Stimulated activated CD8-positive, alpha-beta memory T cell treated with anti-CD3 and anti-CD28 coated beads, Interleukin-2, amount 100 ng/mL, for 1 hour (primary cell): ENCODE data around the gene SAMD4A.
A peak's percentile ranks its signal among the peaks of the same experiment; 100 is the strongest.

Experiments used
- DNase-seq, 2 donors: peaks; one replicate each; pipeline ENCODE4 v3.0.0-alpha.2; 2020; ENCODE audit warnings: low read depth in 2 of 2

SAMD4A gene

GRCh38 chr14:54760866-54761575 lies 194.1 kb downstream of the SAMD4A start:
- DNase-seq, result no peak

DNA sequence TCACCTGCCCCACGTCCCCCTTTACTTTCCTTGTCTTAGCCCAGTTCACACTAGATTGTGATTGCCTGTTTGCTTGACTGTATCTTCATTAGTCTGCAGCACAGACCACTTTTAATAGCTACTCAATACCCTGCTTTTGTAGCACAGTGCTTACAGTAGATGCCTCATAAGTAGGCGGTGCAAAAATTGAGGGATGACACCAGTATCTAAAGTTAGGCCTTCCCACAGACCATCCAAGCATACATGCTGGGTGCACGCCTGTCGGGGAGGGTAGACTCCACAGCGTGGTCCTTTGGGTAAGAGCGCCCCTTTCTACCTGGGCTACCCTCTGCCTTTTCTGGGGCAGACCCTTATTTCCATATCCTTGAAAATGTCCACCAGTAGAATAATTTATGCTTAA lies 194.9 kb downstream of the SAMD4A start:
- no peak for DNase-seq

DNA sequence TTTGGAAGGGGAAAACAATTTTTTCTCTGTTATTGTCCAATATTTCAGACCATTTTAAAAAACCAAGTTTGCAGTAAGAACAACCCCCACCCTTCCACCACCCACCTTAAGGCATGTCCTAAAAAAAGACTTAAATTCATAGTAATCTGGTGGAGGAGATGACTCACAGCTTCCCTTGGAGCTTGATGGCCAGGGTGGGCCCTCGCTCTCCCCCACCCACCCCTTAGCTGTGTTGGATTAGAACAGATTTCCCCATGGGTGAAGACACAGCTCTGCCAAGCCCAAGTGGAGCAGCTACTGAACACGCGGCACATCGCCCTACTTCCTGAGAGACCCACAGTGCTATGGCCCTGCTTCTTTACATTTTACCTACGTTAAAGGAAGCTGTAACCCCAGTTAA lies 195.4 kb downstream of the SAMD4A start:
- no peak for DNase-seq

DNA sequence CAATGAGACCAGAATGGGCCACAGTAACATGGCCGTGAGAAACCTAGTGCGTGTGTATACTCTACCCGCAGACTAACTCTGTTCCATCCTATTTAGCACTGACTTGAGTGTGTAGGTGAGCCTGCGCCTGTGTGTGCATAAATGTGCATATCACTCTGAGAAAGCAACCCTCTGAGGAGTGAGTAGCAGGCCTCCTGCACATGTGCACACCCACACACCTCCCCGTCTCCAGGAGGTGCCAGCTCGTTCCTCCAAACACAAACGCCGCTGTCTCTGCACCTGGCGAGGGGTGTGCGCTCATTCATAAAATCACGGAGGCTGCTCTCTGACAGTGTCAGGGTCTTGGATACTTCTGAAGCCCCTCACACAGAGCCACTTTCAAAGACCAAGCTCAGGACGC lies 196.8 kb downstream of the SAMD4A start:
- no peak for DNase-seq

GRCh38 chr14:54766276-54767138 lies 199.6 kb downstream of the SAMD4A start:
- DNase-seq, result no peak

GRCh38 chr14:54767139-54767431 lies 200.2 kb downstream of the SAMD4A start:
- DNase-seq, result no peak

GRCh38 chr14:54767450-54767849 lies 200.5 kb downstream of the SAMD4A start:
- no peak for DNase-seq

- DNase-seq, result no peak
Observed at GRCh38 chr14:54768501-54769129, 201.7 kb downstream of the SAMD4A start.

GRCh38 chr14:54769951-54770863 lies 203.3 kb downstream of the SAMD4A start:
- no peak for DNase-seq

DNA sequence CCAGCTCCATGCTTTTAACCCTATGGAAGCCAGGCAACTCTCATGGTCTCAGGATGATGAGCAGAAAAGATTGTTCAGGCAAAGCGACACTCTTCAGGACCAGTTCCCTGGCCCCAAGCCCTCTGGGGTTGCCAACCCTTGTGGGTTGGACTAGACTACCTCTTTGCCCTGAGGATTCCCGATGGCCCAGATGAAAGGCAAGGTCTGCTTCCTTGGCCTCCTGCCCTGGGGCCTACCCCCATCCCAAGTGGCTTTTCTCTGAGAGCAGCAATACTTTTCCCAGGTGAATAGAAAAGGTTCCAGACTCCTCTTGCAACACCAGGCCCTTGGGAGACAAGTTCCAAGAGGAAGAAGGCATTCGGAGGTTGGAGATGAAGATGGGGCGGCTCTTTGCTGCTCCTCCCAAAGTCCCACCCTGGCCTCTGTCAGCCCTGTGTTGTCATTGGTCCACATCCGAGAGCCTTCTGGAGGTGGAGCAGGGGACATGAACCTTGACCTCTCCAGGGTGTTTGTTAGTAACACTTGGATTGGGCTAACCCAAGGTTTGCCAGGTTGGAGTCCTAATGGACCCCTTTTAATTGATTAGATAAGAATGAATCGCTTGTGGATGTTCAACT lies 204.6 kb downstream of the SAMD4A start:
- no peak for DNase-seq

DNA sequence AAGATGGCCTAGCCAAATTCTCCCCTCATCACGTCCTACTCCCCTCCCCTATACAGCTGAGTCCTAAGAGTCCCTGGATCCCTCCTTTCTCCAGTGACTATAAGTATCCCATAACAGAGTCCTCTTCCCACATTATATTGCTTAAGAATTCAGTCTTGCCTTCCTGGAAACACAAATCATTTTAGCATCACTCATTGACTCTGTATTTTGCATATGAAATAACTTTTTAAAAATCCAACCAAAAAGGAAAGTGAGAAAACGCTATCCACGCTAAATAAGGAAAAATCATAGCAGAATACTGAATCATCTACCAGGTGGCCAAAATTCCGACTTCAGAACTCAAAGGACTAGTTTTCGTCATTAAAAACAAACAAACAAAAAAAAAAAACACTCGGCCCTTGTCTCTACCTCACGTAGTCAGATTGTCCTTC lies 205.5 kb downstream of the SAMD4A start:
- no peak for DNase-seq

DNA sequence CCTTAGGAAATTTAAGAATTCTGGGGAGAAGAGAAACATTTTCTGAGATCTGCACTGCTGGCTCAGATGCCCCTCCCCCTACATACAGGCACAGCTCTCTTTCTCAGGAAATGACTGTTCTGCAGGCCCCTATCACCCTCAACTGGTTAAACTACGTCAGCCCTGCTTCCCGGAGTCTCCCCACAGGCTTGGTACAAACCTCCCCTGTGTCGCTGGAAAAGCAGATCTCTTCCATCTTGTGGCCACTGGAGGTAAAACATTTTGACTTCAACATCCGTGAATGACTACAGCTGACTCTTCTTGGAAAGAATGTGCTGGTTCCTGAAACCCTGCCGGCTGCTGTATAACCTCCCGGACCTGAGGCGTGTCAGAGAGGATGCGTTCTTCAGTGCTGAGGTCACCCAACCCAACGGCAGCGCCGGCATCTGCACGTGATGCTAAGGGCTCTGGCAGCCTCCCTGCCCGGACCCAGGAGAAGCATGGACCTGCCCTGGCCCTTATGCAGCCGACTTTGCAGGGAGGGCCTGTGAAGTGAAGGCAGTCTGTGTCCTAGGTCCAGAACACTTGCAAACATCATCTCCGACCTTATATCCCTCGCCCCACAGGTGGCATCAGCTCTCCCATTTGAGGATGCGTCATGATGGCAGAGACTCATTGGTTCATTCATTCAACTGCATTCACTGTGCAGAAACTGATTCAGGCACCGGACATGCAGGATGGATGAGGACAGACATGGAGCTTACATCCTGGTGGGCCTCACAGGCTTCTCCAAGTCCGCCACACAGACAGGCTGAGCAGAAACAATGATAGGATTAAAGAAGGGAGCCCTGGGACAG lies 206.5 kb downstream of the SAMD4A start:
- DNase-seq, result peak; percentile 16 to 31

- no peak for DNase-seq
Observed at GRCh38 chr14:54774824-54775223, 207.9 kb downstream of the SAMD4A start.

GRCh38 chr14:54775486-54776140 lies 208.7 kb downstream of the SAMD4A start:
- DNase-seq, result no peak

GRCh38 chr14:54776361-54777001 lies 209.6 kb downstream of the SAMD4A start:
- DNase-seq, result no peak

- no peak for DNase-seq
Observed at GRCh38 chr14:54777395-54777794, 210.5 kb downstream of the SAMD4A start.

DNA sequence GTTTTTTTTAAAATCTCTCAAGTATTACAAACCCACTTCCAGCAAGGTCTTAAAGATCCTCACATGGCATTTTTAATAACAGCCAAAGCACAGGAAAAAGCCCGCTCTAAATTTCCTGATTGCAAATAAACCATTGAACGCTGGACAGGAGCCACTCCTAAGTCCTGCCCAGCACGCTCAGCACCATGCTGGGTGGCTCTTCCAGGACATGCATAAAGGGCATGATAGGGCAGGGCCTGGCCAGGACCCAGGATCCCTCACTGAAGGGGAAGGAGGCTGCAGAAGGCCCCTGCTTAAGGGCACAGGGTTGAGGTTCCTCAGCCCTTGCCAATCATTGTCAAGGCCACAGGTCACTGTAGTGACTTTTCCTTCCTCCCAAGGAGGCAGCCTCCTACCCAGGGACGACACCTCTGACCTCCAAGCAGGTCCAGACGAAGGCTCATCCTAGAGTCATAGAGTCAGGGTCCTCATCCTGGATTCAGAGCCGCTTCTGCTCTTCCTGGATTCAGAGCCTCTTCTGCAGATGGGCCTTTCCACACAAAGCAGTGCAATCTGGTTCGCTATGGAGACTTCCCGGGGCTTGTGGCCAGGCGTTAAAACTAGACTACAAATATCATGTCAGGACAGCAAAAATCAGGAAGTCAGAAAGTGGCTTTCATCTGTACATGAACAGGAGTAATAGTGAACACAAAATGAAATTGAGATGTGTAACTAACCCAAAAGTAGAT lies 211.9 kb downstream of the SAMD4A start:
- DNase-seq, result no peak

DNA sequence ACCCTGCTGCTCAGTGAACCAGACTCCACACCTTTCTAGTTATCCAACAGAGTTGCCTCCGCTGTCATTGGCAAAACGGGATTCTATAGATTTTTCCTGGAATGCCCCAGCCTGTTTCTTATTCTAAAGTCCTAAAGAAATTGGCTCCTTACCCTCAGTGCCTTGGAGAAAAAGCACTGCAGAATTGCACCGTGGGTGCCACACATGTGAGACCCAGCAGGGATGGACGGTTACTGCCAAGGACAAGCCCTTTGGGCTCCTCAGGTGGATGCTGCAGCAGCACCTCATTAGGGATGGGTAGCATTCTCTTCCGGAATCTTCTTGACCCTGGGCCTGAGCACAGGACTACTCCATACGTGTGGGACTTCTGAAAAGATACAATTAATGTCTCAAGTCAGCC lies 214.2 kb downstream of the SAMD4A start:
- no peak for DNase-seq
